IPS-NIHi11 (cell line): ENCODE results near the gene GAL3ST2.
A peak's percentile ranks its signal among the peaks of the same experiment; 100 is the strongest.
"Not testable (repeated sequence)": the region's sequence is repeated elsewhere in the genome, so short reads cannot be mapped to it uniquely, and the experiment has no call there.

Source experiments
- DNase-seq: peaks from one replicate; pipeline ENCODE4 v3.0.0; 2012; ENCODE audit warnings: mixed read lengths, low spot score

Gene GAL3ST2

DNA sequence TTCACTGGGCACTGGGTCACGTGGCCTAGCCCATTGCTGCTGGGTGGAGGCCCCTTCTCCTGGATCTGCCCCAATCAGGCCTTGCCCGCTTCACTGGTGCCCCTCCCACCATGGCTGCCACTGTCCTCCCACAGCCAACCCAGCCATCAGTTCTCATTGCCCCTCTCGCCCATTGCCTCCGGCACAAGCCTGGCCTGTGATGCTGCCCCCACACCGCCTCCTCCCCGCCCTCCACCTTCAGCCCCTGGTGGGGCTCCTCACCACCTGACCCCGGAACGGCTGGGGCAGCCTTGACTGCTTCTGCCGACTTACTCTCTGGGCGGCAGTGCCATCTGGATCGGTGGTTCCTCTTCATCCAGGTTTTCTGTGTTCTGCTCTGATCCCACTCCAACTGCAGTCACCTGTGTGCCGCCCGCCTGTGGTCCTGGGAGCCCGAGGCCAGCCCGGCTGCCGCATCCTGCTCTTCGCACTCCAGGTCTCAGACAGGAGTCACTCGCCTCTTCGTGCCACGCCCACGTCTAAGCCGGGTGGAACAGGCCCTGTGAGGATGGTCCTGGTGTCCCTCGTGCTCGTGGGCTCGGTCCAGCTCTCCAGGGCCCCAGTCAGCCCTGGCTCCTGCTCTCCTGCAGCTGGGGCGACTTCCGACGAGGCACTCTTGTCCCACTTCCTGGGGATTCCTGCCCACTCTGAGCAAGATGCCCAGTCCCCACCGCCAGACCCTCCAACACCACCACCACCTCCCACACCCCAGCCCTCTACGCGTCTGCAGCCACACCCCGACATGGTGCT is 28.0 kb upstream of the GAL3ST2 start:
- no peak for DNase-seq

DNA sequence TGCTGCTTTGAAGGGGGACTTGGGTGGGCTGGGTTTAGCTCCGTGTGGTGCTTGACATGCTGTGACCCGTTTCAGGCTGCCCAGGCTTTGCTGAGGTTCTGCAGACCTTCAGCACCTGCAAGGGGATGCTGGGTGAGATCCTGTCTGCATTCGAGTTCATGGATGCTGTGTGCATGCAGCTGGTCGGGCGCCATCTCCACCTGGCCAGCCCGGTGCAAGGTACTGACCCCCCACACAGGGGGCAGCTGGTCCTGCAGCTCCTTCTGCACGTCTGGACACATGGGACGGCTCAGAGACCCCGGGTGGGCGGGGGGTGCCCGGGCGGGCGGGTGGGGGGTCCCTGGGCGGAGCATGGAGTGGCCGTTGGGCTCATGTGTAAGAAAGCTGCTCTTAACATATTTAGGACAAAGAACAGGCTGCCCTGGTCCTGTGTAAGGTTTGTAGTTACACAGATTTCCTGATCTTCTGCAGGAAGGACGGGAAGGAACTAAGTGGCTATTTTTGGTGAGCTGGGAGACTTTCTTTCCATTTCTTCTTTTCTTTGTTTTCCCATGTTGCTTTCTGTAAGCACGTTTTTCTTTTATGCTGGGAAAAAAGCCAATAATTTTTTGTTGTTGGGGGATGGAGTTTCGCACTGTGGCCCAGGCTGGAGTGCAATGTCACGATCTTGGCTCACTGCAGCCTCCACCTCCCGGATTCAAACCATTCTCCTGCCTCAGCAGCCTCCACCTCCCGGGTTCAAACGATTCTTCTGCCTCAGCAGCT is 26.4 kb upstream of the GAL3ST2 start:
- no peak for DNase-seq

DNA sequence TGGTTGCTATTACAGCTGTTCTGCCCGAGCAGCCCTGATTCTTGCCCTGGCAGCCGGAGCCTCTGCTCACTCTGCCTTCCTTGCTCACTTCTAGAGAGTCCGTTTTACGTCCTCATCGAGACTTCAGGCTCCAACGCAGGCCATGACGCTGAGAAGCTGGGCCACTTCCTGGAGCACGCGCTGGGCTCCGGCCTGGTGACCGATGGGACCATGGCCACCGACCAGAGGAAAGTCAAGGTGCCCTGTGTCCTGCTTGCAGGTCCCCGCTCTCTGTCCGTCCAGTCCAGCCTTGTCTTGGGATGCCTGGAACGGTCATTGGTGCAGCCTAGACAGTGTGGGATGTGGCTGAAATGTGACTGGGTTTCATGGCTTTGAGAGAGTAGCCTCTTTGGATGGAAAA is 25.5 kb upstream of the GAL3ST2 start:
- no peak for DNase-seq

DNA sequence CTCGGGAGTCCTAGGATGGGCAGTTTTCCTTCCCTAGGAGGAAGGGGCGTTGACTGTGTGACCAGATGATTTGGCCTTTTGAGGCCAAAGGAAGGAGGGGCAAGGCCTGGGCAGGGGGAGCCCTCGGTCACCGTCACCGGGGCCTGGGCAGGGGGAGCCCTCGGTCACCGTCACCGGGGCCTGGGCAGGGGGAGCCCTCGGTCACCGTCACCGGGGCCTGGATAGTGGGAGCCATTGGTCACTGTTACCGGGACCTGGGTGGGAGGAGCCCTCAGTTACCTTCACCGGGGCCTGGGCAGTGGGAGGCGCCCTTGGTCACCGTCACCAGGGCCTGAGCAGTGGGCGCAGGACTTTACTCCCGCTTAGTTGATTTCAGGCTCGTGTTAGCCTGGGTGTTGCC is 24.8 kb upstream of the GAL3ST2 start:
- DNase-seq = peak; percentile 16

DNA sequence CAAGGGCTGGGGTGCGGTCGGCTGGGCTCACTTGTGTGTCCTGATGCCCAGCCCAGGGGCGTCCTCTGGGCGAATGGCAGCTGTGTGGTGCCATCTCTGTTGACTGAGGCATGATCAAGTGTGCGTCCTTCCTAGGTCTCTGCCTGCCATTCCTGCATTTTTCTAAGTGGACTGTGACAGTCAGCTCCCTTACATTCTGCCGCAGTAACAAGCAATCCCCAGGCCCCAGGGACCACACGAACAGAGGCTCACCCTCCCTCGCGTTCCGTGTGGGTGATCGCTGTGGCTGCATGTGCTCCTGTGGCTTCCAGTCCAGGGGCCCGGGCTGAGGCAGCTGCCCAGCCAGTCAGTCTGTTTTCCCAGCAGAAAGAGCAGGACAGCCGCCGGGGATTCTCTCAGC is 24.4 kb upstream of the GAL3ST2 start:
- no peak for DNase-seq

DNA sequence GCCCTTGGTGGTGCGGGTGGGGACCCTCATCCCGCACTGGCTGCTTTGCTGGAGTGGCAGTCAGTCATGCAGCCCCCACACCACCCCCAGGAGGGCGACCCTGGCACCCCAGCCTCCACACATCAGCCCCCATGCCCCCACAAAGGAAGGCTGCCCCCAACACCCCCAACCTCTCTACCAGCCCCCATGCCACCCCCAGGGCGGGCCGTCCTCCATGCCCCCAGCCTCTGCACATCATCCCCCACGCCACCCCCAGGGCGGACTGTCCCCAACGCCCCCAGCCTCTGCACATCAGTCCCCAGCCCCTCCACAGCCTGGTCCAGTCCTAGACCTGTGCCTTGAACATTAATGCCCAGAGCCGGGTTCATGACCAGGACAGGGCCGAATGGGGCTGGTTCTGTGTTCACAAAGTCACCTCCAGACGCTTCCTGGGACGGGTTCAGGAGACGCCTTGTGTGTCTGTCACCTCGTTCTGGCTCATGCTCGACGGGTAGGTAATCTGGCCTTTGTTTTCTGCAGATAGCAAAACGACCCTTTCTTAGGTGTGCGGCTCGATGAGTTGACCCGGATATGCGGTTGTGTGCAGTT is 23.8 kb upstream of the GAL3ST2 start:
- DNase-seq = peak; percentile 7

DNA sequence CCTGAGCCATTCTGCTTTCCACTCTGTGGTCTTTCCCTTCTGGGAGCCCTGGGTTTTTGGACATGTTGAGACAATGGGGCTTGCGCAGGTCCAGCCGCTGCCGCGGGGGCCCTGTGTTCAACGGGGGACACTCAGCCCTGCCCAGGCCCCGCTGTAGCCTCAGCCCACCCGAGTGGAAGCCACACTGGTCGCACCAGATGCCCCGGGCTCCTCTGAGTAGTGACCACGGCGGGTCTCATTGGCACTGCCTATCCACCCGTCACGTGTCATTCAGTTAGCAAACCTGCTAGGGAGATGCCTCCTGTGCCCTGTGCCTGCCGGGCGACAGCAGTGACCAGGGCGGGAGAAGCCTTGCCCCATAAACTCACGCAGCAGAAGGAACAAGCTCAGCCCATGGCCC is 23.1 kb upstream of the GAL3ST2 start:
- DNase-seq = no peak

DNA sequence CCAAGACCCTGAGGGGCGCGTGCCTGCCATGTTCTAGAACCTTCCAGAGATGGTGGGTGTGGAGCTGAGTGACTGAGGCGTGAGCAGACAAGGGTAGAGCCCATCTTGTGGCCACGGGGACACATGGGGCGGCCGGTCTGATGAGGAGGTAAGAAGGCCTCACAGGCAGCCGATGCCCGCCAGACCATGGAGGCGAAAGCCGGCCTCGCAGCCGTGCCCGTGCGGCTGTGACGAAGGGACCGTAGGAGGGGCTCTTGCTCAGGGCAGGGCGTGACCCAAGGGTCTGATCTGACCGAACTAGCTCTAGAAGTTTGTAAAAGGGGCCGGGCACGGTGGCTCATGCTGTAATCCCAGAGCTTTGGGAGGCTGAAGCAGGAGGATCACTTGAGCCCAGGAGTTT is 22.6 kb upstream of the GAL3ST2 start:
- DNase-seq = no peak

DNA sequence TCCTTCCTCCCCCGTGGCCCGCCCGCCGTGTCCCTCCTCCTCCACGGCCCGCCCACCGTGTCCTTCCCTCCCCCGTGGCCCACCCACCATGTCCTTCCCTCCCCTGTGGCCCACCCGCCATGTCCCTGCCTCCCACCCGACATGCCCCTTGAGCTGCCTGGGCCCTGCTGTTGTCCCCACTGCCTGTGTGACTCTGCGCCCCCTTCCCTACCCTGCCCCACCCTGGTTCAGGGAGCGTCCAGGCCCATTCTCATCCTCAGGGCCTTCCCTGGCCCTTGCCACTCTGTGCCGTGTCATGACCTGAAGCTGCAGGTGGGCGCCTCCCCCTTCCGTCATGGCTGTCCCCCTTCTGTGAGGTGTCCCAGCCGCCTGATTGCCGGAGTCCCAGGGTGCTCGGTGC is 21.5 kb upstream of the GAL3ST2 start:
- DNase-seq = peak; percentile 14

DNA sequence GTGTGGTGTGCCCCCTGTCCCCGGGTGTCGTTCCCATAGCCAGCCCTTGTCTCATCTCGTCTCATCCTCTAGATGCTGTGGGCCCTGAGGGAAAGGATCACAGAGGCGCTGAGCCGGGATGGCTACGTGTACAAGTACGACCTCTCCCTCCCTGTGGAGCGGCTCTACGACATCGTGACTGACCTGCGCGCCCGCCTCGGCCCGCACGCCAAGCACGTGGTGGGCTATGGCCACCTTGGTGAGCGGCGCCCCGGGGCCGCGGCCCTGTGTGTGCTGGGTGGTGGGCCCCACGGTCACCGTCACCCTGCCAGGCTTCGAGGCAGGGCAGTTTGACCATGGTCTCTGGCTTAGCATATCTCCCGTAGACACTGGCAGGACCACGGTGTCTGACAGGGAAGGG is 20.8 kb upstream of the GAL3ST2 start:
- no peak for DNase-seq

DNA sequence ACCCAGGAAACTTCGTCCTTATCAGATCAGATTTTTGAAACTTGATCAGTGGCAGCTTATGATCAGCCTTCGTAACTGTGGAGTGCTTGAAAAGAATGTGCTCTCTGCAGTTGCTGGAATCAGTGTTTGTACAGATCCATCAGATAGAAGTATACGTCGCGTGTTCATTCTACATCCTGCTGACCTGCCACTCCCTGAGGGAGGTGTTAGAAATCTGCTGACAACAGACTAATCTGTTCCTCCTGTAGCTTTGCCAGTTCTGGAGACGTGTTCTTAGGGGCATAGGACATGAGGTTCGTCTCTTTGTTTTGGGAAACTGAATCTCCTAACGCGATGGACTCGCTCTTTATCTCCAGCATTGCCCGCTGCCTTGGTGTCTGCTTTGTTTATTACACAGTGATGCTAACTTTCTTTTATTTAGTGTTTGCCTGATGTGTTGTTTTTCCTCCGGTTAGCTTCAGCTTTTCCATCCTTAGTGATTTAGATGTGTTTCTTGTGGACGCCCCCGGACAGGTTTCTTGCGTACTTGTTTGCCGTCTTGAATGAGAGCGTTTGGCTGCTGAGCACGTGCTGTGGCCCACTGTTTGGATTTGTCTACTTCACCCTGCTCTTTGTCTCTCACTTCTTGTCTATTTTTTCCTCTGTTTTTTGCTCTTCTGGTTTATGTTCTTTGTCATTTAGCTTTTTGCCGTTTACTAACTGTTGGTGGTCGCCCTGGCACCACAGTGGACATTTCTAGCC is 17.4 kb upstream of the GAL3ST2 start:
- no peak for DNase-seq

DNA sequence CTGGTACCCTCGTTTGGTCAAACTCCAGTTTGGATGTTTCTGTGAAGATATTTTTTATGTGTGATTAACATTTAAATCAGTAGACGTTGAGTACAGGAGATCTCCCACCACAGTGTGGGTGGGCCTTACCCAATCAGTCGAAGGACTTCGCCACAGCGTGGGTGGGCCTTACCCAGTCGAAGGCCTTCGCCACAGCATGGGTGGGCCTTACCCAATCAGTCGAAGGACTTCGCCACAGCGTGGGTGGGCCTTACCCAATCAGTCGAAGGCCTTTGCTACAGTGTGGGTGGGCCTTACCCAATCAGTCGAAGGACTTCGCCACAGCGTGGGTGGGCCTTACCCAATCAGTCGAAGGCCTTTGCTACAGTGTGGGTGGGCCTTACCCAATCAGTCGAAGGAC is 16.7 kb upstream of the GAL3ST2 start:
- not testable (repeated sequence) for DNase-seq

DNA sequence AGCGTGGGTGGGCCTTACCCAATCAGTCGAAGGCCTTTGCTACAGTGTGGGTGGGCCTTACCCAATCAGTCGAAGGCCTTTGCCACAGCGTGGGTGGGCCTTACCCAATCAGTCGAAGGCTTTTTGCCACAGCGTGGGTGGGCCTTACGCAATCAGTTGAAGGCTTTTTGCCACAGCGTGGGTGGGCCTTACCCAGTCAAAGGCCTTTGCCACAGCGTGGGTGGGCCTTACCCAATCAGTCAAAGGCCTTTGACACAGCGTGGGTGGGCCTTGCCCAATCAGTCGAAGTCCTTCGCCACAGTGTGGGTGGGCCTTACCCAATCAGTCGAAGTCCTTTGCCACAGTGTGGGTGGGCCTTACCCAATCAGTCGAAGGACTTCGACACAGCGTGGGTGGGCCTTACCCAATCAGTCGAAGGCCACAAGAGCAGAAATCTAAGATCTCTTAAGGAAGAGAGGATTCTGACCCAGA is 16.3 kb upstream of the GAL3ST2 start:
- no peak for DNase-seq

DNA sequence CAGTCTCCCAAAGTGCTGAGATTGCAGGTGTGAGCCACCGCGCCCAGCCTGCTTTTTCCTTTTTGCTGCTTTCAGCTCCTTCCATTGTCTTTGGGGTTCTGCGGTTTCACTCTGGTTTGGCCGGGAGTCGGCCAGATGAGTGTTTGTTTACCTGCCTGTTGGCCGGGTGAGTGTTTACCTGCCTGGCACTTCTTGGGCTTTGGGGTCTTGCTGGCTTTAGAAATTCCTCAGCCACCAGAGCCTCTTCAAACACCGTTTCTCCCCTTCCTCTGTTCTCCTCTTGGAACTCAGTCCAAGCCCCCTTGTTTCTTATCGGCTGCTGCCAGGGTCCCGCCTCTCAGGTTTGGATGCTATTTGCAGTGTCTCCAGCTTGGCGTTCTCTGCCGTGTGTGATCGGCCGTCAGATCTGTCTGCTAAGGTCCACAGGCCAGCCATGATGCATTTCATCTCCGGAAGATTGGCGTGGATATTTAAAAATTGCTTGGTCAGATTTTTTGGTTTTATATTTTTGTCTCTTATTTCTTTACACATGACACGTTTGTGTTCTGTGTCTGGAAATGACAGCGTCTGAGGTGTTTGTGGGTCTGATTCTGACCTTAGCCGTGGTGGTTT is 14.2 kb upstream of the GAL3ST2 start:
- DNase-seq = peak; percentile 4

DNA sequence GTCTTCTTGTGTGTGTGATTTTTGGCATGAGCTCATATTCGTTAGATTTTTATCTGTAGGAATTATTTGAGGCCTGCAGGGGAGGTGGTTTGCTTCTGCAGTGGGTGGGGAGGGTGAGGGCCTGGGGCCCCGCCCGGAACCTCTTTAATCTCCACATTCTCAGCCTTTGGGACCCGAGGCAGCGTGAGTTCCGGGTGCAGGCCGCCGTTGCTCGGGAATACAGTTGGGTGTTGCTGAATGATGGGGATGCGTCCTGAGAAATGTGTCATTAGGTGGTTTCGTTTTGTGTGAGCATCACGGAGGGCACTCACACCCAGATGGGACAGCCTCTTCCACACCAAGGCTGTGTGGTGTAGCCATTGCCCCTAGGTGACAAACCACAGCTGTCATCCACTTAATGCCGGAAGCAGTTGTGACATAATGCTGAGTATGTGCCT is 13.7 kb upstream of the GAL3ST2 start:
- DNase-seq = peak; percentile 3

DNA sequence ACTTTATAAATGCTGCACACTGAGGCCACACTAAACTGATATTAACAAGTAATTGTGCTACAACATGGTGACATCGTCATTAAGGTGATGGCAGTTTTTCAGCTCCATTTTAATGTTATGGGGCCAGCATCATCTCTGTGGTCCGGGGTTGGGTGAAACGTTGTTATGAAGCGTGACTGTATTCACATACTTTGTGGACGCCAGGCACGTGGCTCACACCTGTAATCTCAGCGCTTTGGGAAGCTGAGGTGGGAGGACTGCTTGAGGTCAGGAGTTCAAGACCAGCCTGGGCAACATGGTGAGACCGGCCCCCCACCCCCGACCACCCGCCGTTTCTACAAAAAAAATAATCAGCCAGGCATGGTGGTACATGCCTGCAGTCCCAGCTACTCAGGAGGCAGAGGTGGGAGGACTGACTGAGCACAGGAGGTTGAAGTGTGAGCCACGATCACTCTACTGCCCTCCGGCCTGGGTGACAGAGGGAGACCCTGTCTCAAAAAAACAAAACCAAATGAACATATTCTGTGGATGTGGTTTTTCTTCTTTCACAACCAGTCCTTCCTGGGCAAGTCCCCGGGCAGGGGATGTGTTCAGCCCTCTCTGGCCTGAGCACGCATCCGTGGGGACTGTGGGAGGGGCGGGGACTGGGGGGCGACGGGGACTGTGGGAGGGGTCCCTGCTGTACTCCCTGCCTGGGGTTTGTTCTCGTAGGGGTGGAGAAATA is 12.9 kb upstream of the GAL3ST2 start:
- DNase-seq = peak; percentile 2

DNA sequence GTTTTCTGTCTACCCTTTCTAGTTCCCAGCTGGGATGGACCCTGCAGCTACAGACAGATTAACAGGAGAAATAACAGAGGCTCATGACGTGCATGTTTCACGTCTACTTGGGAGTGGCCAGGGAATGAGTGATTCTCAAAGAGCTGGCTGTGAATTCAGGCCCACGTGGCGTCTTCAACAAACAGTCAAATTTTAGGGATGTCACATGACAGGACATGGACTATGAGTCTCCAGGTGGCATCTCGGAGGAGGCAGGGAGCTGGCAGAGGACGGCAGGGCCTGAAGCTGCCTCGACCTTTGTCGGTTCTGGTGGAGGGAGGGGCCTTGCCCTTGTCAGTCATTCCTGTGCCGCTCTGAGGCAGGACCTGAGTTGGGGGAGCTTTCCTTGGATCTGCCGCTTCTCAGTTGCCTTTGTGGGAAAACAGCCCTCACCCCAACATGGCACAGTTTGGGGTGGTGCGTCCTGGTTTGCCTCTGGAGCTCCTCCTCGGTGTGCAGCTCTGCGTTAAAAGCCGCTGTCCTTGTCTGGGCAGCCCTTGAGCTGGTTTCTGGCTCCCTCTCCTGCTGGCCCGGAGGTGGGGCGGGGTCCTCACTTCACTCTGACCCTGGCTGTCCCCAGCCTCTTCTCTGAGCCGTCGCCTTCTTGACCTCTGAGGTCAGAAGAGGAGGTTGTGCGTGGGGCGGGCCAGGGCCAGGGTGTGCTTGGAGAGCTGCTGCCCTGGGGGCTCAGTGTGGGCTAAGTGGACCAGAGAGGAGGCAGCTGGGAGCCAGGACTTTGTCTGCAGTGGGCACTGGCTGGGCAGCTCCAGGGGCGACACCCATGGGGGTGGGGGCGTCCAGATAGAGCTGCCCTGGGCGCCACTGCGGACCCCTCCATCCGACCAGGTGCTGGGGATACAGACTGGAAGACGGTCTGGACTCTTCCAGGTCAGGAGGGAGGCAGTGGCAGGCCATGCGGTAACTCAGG is 12.1 kb upstream of the GAL3ST2 start:
- no peak for DNase-seq

DNA sequence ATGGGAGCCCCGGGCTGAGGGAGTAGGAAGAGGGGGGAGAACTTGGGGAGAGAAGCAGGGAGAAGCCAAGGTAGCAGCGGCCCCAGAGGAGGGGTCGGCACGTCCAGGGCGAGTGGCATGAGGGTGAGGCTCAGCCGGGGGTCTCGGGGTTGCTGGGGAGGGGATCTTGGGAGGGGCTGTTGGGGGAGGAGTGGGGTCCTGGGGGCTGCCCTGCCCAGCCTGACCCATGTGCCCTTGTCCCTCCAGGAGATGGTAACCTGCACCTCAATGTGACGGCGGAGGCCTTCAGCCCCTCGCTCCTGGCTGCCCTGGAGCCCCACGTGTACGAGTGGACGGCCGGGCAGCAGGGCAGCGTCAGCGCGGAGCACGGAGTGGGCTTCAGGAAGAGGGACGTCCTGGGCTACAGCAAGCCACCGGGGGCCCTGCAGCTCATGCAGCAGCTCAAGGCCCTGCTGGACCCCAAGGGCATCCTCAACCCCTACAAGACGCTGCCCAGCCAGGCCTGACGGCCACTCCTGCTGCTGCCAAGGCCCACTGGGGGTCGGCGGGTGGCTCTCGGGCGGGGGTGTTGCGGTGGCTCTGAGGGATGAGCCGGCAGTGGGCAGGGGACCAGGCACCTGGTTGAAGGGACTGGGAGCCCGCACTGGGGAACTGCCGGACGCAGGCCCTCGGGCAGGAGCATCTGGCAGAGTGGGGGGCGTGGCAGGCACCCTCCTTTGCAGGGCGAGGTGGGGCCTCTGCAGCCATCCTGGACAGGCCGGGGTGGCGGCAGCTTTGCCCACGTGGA is 9.0 kb upstream of the GAL3ST2 start:
- no peak for DNase-seq

DNA sequence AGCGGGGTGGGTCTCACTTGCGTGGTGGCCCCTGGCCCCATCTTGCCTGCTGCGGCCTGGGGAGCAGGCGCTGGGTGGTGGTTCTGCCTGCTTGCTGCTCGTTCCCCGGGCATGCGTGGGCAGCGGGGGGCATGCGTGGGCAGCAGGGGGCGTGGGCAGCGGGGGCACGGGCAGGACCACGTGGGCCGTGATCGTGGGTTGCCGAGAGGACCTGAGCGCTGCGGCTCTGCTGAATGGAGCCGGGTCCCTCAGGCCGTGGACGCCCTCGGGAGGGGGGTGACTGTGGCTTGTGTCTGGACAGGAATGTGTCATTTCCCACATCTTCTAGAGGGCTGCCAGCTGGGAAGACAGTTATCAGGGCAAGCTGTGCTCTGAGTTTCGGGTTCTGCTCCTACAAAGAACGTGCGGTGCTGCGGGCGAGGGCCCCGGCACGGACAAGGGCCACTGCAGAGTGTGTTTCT is 8.3 kb upstream of the GAL3ST2 start:
- DNase-seq = no peak
